ENCODE data around the gene GLIPR2. TPM values are rescaled to one million over a fixed set of nuclear protein-coding genes. Genes with fewer than 3 reads are reported as not detected.

The GLIPR2 gene
- total RNA-seq, 4 donors from 2014 or later: 8.6 to 31.4 (median 11.6) TPM

GRCh38 chr9:36138496-36138895 lies 2.0 kb downstream of the GLIPR2 start:
- no peak overlapping the region for H3K4me3 ChIP-seq
- no peak overlapping the region for H3K27ac ChIP-seq
- TF ChIP-seq CTCF (IDR thresholded peaks at IDR 0.05) (no peak), POLR2A (IDR thresholded peaks at IDR 0.05) (no peak)
- H3K36me3 ChIP-seq: no peaks in the 10 kb centered on the region
- no peak for DNase-seq
- no peaks in the 10 kb centered on the region for H3K27me3 ChIP-seq
- H3K4me1 ChIP-seq: peaks cover 9 to 62% (median 19%) of the 10 kb centered on the region in 4 donors
- H3K9me3 ChIP-seq: no peaks in the 10 kb centered on the region

GRCh38 chr9:36138901-36139300 lies 2.4 kb downstream of the GLIPR2 start:
- H3K4me1 ChIP-seq: peaks cover 9 to 66% (median 21%) of the 10 kb centered on the region in 4 donors
- H3K27me3 ChIP-seq: no peaks in the 10 kb centered on the region
- no peak overlapping the region for H3K4me3 ChIP-seq
- H3K36me3 ChIP-seq: no peaks in the 10 kb centered on the region
- H3K9me3 ChIP-seq: no peaks in the 10 kb centered on the region
- DNase-seq: no peak
- TF ChIP-seq CTCF (IDR thresholded peaks at IDR 0.05) (no peak), POLR2A (IDR thresholded peaks at IDR 0.05) (no peak)
- H3K27ac ChIP-seq: no peak overlapping the region

- H3K4me1 ChIP-seq: peaks cover 9 to 74% (median 25%) of the 10 kb centered on the region in 4 donors
- H3K36me3 ChIP-seq: no peaks in the 10 kb centered on the region
- H3K27me3 ChIP-seq: no peaks in the 10 kb centered on the region
- no peak overlapping the region for H3K4me3 ChIP-seq
- TF ChIP-seq POLR2A (IDR thresholded peaks at IDR 0.05) (no peak), CTCF (IDR thresholded peaks at IDR 0.05) (no peak)
- H3K27ac ChIP-seq: peak overlapping the region; percentile 2 to 54 (median 50)
- H3K9me3 ChIP-seq: no peaks in the 10 kb centered on the region
- DNase-seq: no peak
Measured at GRCh38 chr9:36140086-36141084, 3.9 kb downstream of the GLIPR2 start.

GRCh38 chr9:36141288-36141687 lies 4.8 kb downstream of the GLIPR2 start:
- DNase-seq: no peak
- Histone ChIP-seq H3K4me1 (peaks cover 9 to 67% (median 24%) of the 10 kb centered on the region in 4 donors), H3K27ac (peak overlapping the region; percentile 6 to 83 (median 42))

GRCh38 chr9:36141761-36142160 lies 5.2 kb downstream of the GLIPR2 start:
- DNase-seq: no peak

More at GRCh38 chr9:36141288-36141687, 4.8 kb downstream of the GLIPR2 start:
- H3K9me3 ChIP-seq: no peaks in the 10 kb centered on the region
- no peak overlapping the region for H3K4me3 ChIP-seq
- no peaks in the 10 kb centered on the region for H3K27me3 ChIP-seq
- no peaks in the 10 kb centered on the region for H3K36me3 ChIP-seq
- TF ChIP-seq POLR2A (IDR thresholded peaks at IDR 0.05): no peak
- peak in 2 of 6 experiments; percentile 12 to 19 for TF ChIP-seq CTCF (IDR thresholded peaks at IDR 0.05)

More at GRCh38 chr9:36141761-36142160, 5.2 kb downstream of the GLIPR2 start:
- Histone ChIP-seq H3K27ac (peak overlapping the region in 3 of 4 donors; percentile 6 to 83 (median 31)), H3K4me3 (no peak overlapping the region), H3K4me1 (peaks cover 9 to 67% (median 24%) of the 10 kb centered on the region in 4 donors), H3K9me3 (no peaks in the 10 kb centered on the region), H3K27me3 (no peaks in the 10 kb centered on the region), H3K36me3 (no peaks in the 10 kb centered on the region)
- TF ChIP-seq CTCF (IDR thresholded peaks at IDR 0.05): no peak
- TF ChIP-seq POLR2A (IDR thresholded peaks at IDR 0.05): no peak
